Measurements from ENCODE around the gene GPR42.

Gene GPR42

GRCh38 chr19:35370722-35371121, at the start of gene GPR42:
Gene GPR42 (plus strand): TSS chr19:35371068. CDS start chr19:35371360, 292 bp downstream.
- DNase-seq (ENCODE audit: low read depth): no peak
- no peak within 1 kb of the TSS for H3K4me3 ChIP-seq (ENCODE audit: low read depth, low read length)

- no peak for DNase-seq (ENCODE audit: low read depth)
These were observed 49.6 kb upstream of the GPR42 start for GRCh38 chr19:35321291-35321690.

GRCh38 chr19:35322014-35322413, 48.9 kb upstream of the GPR42 start:
- H3K4me3 ChIP-seq (ENCODE audit: low read depth, low read length): no peak overlapping the region
- no peak for DNase-seq (ENCODE audit: low read depth)

More at GRCh38 chr19:35321291-35321690, 49.6 kb upstream of the GPR42 start:
- no peak overlapping the region for H3K4me3 ChIP-seq (ENCODE audit: low read depth, low read length)

GRCh38 chr19:35327642-35328041, 43.2 kb upstream of the GPR42 start:
- DNase-seq (ENCODE audit: low read depth): no peak
- H3K4me3 ChIP-seq (ENCODE audit: low read depth, low read length): no peak overlapping the region

GRCh38 chr19:35328851-35329285, 42.0 kb upstream of the GPR42 start, which contains the start of gene CD22:
Gene CD22 (plus strand): TSS chr19:35329187. CDS start chr19:35332041, 2,854 bp downstream.
- no peak within 1 kb of the TSS for H3K4me3 ChIP-seq (ENCODE audit: low read depth, low read length)
- no peak for DNase-seq (ENCODE audit: low read depth)

- no peak overlapping the region for H3K4me3 ChIP-seq (ENCODE audit: low read depth, low read length)
- DNase-seq (ENCODE audit: low read depth): no peak
These were observed 41.5 kb upstream of the GPR42 start for GRCh38 chr19:35329323-35329722.

GRCh38 chr19:35330475-35330874, 40.4 kb upstream of the GPR42 start:
- DNase-seq (ENCODE audit: low read depth): no peak
- no peak overlapping the region for H3K4me3 ChIP-seq (ENCODE audit: low read depth, low read length)

GRCh38 chr19:35331551-35332214, 39.2 kb upstream of the GPR42 start:
- no peak overlapping the region for H3K4me3 ChIP-seq (ENCODE audit: low read depth, low read length)
- DNase-seq (ENCODE audit: low read depth): no peak

- DNase-seq (ENCODE audit: low read depth): no peak
- no peak overlapping the region for H3K4me3 ChIP-seq (ENCODE audit: low read depth, low read length)
These were observed 38.1 kb upstream of the GPR42 start for GRCh38 chr19:35332817-35333216.

GRCh38 chr19:35334144-35334753, 36.6 kb upstream of the GPR42 start:
- no peak for DNase-seq (ENCODE audit: low read depth)

GRCh38 chr19:35336166-35336955, 34.5 kb upstream of the GPR42 start:
- DNase-seq (ENCODE audit: low read depth): no peak
- no peak overlapping the region for H3K4me3 ChIP-seq (ENCODE audit: low read depth, low read length)

More at GRCh38 chr19:35334144-35334753, 36.6 kb upstream of the GPR42 start:
- no peak overlapping the region for H3K4me3 ChIP-seq (ENCODE audit: low read depth, low read length)

GRCh38 chr19:35337097-35337983, 33.5 kb upstream of the GPR42 start:
- H3K4me3 ChIP-seq (ENCODE audit: low read depth, low read length): no peak overlapping the region

GRCh38 chr19:35337984-35338296, 32.9 kb upstream of the GPR42 start:
- no peak for DNase-seq (ENCODE audit: low read depth)
- no peak overlapping the region for H3K4me3 ChIP-seq (ENCODE audit: low read depth, low read length)

More at GRCh38 chr19:35337097-35337983, 33.5 kb upstream of the GPR42 start:
- DNase-seq (ENCODE audit: low read depth): no peak

- DNase-seq (ENCODE audit: low read depth): no peak
- H3K4me3 ChIP-seq (ENCODE audit: low read depth, low read length): no peak overlapping the region
These were observed 30.4 kb upstream of the GPR42 start for GRCh38 chr19:35340431-35340830.

GRCh38 chr19:35341006-35341405, 29.9 kb upstream of the GPR42 start:
- no peak for DNase-seq (ENCODE audit: low read depth)
- H3K4me3 ChIP-seq (ENCODE audit: low read depth, low read length): no peak overlapping the region

- no peak overlapping the region for H3K4me3 ChIP-seq (ENCODE audit: low read depth, low read length)
- DNase-seq (ENCODE audit: low read depth): no peak
These were observed 29.2 kb upstream of the GPR42 start for GRCh38 chr19:35341565-35342225.

GRCh38 chr19:35342430-35342829, 28.4 kb upstream of the GPR42 start:
- no peak for DNase-seq (ENCODE audit: low read depth)
- no peak overlapping the region for H3K4me3 ChIP-seq (ENCODE audit: low read depth, low read length)

GRCh38 chr19:35344511-35345031, 26.3 kb upstream of the GPR42 start:
- DNase-seq (ENCODE audit: low read depth): no peak
- H3K4me3 ChIP-seq (ENCODE audit: low read depth, low read length): no peak overlapping the region

- no peak for DNase-seq (ENCODE audit: low read depth)
- H3K4me3 ChIP-seq (ENCODE audit: low read depth, low read length): no peak overlapping the region
These were observed 25.2 kb upstream of the GPR42 start for GRCh38 chr19:35345671-35346111.

All from skeletal muscle cell (primary cell).